HG03039 (cell line): ENCODE data around the gene DOCK4.
A peak's percentile ranks its signal among the peaks of the same experiment; 100 is the strongest.

Source experiments
- ATAC-seq: cut with Tn5 transposase; IDR thresholded peaks from one replicate; pipeline ENCODE4 v1.9.1; 2021; ENCODE audit warnings: mild to moderate bottlenecking, moderate library complexity; ENCODE audit not compliant: unreplicated experiment

The DOCK4 gene

GRCh38 chr7:112215787-112216186 lies 9.6 kb upstream of the DOCK4 start:
- ATAC-seq = no peak

GRCh38 chr7:112214883-112215282 lies 8.7 kb upstream of the DOCK4 start:
- no peak for ATAC-seq

GRCh38 chr7:112214268-112214667 lies 8.1 kb upstream of the DOCK4 start:
- no peak for ATAC-seq

GRCh38 chr7:112213735-112214134 lies 7.5 kb upstream of the DOCK4 start:
- no peak for ATAC-seq

GRCh38 chr7:112212571-112212970 lies 6.4 kb upstream of the DOCK4 start:
- no peak for ATAC-seq

GRCh38 chr7:112211348-112211907 lies 5.2 kb upstream of the DOCK4 start:
- ATAC-seq = no peak

- no peak for ATAC-seq
Measured at GRCh38 chr7:112207765-112208164, 1.6 kb upstream of the DOCK4 start.

GRCh38 chr7:112206991-112207592 lies 893 bp upstream of the DOCK4 start:
- no peak for ATAC-seq

- ATAC-seq = peak; percentile 4
Measured at GRCh38 chr7:112205343-112206237, 609 bp downstream of the DOCK4 start.

- ATAC-seq = no peak
Measured at GRCh38 chr7:112204499-112205342, 1.5 kb downstream of the DOCK4 start.

GRCh38 chr7:112203365-112203739 lies 2.8 kb downstream of the DOCK4 start:
- ATAC-seq = no peak

GRCh38 chr7:112202816-112203215 lies 3.4 kb downstream of the DOCK4 start:
- ATAC-seq = no peak

- no peak for ATAC-seq
Measured at GRCh38 chr7:112201839-112202238, 4.4 kb downstream of the DOCK4 start.

GRCh38 chr7:112201411-112201810 lies 4.8 kb downstream of the DOCK4 start:
- ATAC-seq = no peak

- ATAC-seq = no peak
Measured at GRCh38 chr7:112199672-112200071, 6.5 kb downstream of the DOCK4 start.

GRCh38 chr7:112199035-112199655 lies 7.1 kb downstream of the DOCK4 start:
- no peak for ATAC-seq

- no peak for ATAC-seq
Measured at GRCh38 chr7:112197322-112197721, 8.9 kb downstream of the DOCK4 start.

GRCh38 chr7:112195717-112196116 lies 10.5 kb downstream of the DOCK4 start:
- ATAC-seq = no peak

GRCh38 chr7:112193915-112194502 lies 12.2 kb downstream of the DOCK4 start:
- ATAC-seq = no peak
